HG03039 (cell line): Measurements from ENCODE around the gene SPAG17.

Source experiments
- ATAC-seq: cut with Tn5 transposase; IDR thresholded peaks from one replicate; pipeline ENCODE4 v1.9.1; 2021; ENCODE audit warnings: mild to moderate bottlenecking, moderate library complexity; ENCODE audit not compliant: unreplicated experiment

SPAG17 gene

DNA sequence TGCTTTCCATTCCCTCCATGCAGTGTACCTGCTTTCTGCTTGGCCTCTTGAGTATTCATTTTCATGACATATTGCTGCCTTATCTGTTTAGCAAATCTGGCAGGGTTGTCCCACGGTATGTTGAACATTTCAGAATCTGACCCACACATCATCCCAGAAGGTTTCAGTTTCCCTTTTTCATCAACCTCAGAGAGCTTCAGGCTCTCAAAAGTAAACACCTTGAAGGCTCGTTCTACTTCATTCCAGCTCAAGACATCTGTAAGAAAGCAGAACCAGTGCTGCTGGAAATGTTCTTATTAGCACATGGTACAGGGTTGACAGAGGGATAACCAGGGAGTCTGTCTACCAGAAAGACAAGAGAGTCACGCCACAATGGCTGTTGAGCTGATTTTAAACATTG, 103.6 kb downstream of the SPAG17 start:
- peak; percentile 80 for ATAC-seq

- ATAC-seq, result no peak
Observed at GRCh38 chr1:118077331-118078045, 107.5 kb downstream of the SPAG17 start.

DNA sequence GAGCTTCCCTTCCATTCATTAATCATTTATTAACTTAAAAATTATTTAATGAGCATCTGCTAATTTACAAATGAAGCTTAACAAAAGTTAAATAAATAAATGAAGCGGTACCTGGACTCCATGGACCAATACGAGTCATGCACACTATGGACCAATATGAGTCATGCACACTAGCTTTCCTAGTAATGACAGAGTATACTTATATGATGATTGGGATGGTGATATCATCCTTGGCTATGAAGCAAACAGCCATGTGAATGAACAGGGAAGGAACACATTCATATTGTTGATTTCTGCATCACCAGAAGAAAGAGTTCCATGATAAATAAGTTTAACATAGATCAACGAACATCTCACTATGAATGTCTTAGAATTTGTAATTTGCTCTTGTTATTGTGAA, 109.9 kb downstream of the SPAG17 start:
- no peak for ATAC-seq

- no peak for ATAC-seq
Observed at GRCh38 chr1:118073648-118074435, 111.2 kb downstream of the SPAG17 start.

DNA sequence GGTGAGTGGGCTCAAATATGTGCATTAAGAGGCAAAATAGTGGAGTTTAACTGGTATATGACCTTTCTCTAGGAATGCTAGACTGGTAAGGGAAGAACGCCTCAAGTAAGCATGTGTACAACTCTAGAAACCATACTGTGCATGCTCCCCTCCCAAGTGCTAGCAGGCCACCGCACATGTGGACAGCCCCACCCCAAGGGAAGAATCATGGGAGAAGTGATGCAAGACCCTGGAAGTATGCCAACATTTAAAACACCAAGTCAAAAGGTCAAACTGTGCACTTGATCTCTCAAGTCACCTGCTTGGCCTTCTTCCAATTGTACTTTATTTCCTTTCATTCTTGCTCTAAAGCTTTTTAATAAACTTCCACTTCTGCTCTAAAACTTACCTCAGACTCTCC, 135.0 kb downstream of the SPAG17 start:
- ATAC-seq, result no peak

DNA sequence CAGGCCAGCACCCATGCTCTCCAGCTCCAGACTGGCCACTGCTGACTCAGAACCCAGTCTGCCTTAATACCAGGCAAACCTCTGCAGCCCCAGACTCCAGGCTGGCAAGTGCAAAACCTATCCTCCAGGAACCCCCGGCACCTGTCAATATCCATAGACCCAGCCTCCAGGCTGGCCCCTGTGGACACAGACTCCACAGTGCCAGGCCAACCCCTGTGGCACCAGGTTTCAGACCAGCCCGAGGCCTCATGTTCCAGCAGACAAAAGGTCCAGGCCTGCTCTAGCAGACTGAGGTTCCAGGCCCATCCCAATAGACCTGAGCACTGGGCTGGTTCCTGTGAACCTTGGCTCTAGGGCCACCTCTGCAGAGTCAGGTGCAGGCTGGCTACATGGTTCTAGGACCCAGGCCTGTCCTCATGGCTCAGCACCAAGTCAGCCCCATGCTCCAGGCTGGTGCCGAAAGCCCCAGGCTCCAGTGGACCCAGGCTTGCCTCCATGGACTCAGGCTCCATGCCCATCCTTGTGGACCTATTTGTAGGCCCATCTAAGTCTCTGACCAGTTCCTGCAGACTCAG, 137.3 kb downstream of the SPAG17 start:
- ATAC-seq, result no peak

DNA sequence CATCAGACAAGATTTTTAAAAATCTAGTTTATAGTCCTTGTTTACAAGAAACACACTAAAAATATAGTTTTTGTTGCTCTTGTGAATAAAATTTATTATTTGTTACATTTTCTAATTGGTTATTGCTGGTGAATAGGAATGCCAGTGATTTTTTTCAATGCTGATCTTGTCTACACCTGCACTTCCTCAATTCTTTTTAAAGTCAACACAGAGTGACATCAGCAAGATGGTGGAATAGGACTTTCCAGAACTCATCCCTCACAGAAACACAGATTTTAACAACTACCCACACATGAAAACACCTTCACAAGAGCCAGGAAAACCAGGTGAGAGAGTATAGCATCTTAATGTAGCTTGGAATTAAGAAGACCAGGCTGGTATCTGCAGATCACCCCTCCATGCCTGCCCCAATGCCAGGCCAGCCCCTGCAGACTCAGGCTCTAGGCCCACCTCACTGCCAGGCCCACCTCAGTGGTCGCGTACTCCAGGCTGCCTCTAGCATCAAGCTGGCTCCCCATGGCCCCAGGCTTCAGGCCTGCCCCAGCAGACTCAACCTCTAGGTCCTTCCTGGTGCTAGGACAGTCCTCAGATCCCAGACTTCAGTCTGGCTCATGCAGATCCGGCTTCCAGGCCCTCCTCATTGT, 137.9 kb downstream of the SPAG17 start:
- no peak for ATAC-seq

DNA sequence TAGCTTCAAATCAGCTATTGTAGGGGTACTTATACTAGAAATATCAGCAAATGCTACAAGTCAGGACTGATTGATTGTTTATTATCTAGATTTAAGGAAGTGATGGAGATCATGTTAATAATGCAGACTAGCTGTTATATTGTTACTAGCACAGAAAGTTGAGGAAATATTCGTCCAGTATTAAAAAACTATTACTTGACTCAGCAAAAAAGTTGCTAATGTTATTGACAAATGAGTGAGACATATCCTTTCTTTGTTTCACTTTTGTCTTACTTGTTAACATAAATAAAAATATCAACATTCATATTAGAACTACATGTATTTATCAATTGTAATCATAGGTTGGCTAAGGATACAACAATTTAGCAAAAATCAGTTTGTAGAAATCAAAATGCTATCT, 141.4 kb downstream of the SPAG17 start:
- ATAC-seq, result no peak

DNA sequence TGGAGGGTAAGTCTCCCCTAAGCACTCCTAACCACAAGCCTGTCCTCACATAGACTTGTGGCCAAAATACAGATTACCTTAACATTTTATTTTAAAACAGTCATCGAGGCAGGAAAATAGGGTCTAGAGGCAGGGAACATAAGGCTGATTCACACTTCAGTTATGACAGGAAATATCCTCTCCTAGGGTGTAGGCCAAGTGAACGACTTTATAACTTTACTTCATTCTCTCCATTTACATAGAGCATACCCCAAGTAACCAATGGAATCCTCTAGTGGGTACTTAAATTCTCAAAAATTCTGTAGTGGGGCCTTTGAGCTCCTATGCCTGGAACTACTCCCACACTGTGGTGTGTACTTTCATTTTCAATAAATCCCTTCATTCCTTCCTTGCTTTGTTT, 142.5 kb downstream of the SPAG17 start:
- ATAC-seq, result no peak

DNA sequence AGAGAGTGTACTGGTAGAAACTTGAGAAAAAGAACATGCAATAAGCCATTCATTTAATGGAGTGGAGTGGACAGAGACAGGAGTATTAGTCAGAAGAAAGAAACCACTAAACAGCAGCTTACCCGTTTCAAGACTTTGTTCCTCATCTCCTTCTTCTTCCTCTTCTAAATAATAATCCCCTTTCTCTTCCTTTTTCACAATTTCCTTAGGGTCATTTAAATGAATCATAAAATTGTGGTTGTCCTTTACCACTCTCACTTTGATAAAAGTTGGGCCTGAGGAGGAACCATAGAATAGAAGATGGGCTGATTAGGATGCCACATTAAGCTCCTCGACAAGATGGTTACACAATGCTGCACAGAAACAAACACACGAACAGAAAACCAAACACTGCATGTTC, 145.9 kb downstream of the SPAG17 start:
- ATAC-seq, result no peak

GRCh38 chr1:118032883-118033282, 152.1 kb downstream of the SPAG17 start:
- ATAC-seq, result no peak

GRCh38 chr1:118028267-118028666, 156.8 kb downstream of the SPAG17 start:
- no peak for ATAC-seq

- ATAC-seq, result no peak
Observed at GRCh38 chr1:118023199-118023598, 161.8 kb downstream of the SPAG17 start.

GRCh38 chr1:118021668-118022067, 163.4 kb downstream of the SPAG17 start:
- no peak for ATAC-seq

GRCh38 chr1:118018060-118018459, 167.0 kb downstream of the SPAG17 start:
- no peak for ATAC-seq

DNA sequence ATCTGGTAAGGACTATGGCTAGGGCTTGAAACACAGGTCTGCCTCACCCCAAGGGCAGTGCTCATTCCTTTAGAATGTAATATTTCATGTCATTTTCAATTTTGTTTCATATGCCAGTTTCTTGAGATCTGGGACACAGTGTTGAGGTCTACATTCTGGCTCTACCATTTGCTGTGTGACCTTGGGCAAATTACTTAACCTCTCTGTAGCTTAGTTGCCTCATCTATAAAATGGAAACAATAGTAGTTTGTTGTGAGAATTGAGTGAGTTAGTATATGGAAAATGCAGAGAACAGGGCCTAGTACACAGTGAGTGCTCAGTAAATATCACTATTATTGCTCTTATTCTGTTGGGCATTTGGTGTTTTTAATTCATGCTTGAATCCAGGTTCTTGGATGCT, 171.1 kb downstream of the SPAG17 start:
- ATAC-seq, result no peak

DNA sequence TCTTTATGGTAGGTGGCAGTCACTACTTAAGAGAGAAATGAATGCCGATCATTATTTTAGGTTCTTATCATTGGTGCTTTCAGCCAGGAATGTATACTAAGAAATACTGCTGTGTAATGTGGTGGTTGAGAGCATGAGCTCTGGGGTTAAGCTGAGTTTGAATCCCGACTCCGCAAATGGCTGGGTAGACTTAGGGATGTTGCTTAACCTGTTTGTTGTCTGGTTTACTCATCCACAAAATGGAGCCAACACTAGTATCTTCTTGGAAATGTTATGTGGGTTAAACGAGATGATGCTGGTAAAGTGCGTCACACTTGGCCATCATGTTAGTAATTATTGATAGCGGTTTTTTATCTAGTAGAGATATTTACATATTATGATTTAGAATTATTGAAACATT, 171.7 kb downstream of the SPAG17 start:
- no peak for ATAC-seq

DNA sequence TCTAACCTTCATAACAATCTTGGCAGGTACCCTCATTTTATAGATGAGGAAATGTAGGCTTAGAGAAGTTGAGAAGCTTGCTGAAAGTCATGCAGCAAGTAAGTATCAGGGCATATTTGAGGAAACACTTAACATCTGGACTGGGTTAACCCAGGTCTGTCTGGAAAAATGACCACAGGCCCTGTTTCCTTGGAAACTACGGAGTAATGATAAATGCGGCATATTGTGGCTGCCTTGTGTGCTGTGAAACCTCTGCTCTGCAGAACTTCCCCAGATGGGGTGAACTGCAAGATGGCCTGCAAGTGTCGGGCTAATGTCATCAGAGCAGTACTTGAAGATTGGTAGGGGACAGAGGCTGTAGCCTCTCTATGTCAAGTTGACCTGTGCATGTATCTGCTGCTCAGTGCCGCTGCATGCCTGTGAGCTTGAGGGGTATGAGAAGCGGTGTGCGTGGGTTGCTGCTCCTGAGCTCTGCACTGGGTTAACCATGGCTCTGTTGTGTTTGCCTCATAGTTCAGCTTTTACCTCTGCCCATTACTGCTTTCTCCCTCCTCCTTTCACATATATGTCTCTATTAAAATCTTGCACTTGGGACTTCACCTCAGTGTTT, 172.4 kb downstream of the SPAG17 start:
- no peak for ATAC-seq

DNA sequence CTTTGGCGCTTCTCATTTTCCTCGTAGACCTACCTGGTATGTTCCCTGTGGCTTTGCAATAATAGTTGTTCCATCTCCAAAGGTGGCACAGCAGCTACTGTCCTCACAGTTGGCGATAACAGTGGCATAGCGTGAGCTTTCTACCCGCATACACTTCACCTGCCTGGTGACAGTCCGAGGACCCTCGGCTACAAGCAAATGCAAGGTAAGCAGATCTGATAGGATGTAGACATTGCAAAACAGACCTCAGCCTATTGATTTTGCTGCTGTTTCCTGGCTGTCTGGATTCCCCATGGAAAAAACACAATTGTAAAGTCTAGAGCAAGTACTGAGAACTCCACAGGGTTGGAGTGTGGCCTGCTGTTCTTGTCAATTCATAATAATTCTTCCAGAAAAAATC, 177.0 kb downstream of the SPAG17 start:
- no peak for ATAC-seq

DNA sequence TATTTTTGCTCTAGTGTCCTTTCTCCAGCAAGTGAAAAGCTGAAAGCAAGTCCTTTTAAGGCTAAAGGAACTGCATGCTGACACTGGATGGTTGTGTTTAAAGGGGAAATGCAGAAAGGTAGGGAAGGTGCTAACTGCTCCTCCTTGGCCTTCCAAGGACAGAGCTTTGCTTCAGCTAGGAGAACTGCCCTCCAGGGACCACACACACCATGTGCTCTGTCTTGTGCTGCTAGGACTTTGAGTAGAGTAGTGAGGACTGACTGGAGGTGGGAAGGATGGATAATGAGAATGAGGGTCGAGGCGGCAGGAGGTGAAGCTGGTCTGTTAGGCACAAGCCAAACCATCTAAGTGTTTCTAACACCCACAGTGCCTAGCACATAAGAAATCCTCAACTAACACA, 177.6 kb downstream of the SPAG17 start:
- ATAC-seq, result no peak

- no peak for ATAC-seq
Observed at GRCh38 chr1:118004312-118004711, 180.7 kb downstream of the SPAG17 start.
